ENCODE results near the gene VEZF1. TPM values are rescaled to one million over a fixed set of nuclear protein-coding genes. Genes with fewer than 3 reads are reported as not detected.

Gene VEZF1
- total RNA-seq, result 10 to 100 TPM; 56.1 to 70.1 TPM
- 10 to 100 TPM; 71.2 to 96.1 TPM for polyA plus RNA-seq (ENCODE audit: insufficient read length in 2 of 2)
- long read RNA-seq, donor 1, transcript VEZF1-202 (6 exons, 2,321 nt), result major isoform, 14 of 22 reads
- long read RNA-seq, donor 1, partial matches to known transcripts, result 5 of 22 reads
- long read RNA-seq, donor 1, other reads (novel, unspliced or antisense), result 0 of 22 reads
- long read RNA-seq, donor 2, transcript VEZF1-202 (6 exons, 2,321 nt), result major isoform, 8 of 18 reads
- long read RNA-seq, donor 2, partial matches to known transcripts, result 9 of 18 reads
- long read RNA-seq, donor 2, other reads (novel, unspliced or antisense), result 0 of 18 reads
- long read RNA-seq, donor 3, transcript VEZF1-202 (6 exons, 2,321 nt), result major isoform, 7 of 47 reads
- long read RNA-seq, donor 3, partial matches to known transcripts, result 39 of 47 reads
- long read RNA-seq, donor 3, other reads (novel, unspliced or antisense), result 0 of 47 reads
- long read RNA-seq, donor 4, transcript VEZF1-202 (6 exons, 2,321 nt), result major isoform, 8 of 33 reads
- long read RNA-seq, donor 4, partial matches to known transcripts, result 25 of 33 reads
- long read RNA-seq, donor 4, other reads (novel, unspliced or antisense), result 0 of 33 reads

GRCh38 chr17:57987581-57988300 lies at the start of gene VEZF1:
Gene VEZF1 (minus strand): TSS chr17:57988254. CDS start chr17:57988111, 143 bp downstream.
- WGBS (ENCODE audit: insufficient coverage), result 0% methylated on average over 52 of the region's 74 CpGs
- Histone ChIP-seq H3K27me3 (ENCODE audit: control insufficient read depth, insufficient read depth, low read length) (no peaks in the 10 kb centered on the region), H3K27ac (ENCODE audit: low read depth, low read length) (peak within 1 kb of the TSS; percentile 99), H3K36me3 (ENCODE audit: control insufficient read depth, insufficient read depth, low read length) (no peaks in the 10 kb centered on the region), H3K4me3 (ENCODE audit: low read depth, low read length) (peak within 1 kb of the TSS; percentile 89), H3K4me1 (ENCODE audit: control insufficient read depth, insufficient read depth, low read length) (peaks cover 13% of the 10 kb centered on the region), H3K9me3 (ENCODE audit: control insufficient read depth, insufficient read depth, low read length) (no peaks in the 10 kb centered on the region)
- peak in 3 of 6 donors; percentile 57 to 92 (median 92) for DNase-seq (ENCODE audit: low read depth in 4 of 6, low spot score in 6 of 6)

- no peak overlapping the region for H3K27ac ChIP-seq (ENCODE audit: low read depth, low read length)
- no peak overlapping the region for H3K4me3 ChIP-seq (ENCODE audit: low read depth, low read length)
- no peaks in the 10 kb centered on the region for H3K36me3 ChIP-seq (ENCODE audit: control insufficient read depth, insufficient read depth, low read length)
- 19% methylated on average over 3 of the region's 6 CpGs for WGBS (ENCODE audit: insufficient coverage)
- peak in 1 of 6 donors; percentile 29 for DNase-seq (ENCODE audit: low read depth in 4 of 6, low spot score in 6 of 6)
- no peaks in the 10 kb centered on the region for H3K4me1 ChIP-seq (ENCODE audit: control insufficient read depth, insufficient read depth, low read length)
- H3K27me3 ChIP-seq (ENCODE audit: control insufficient read depth, insufficient read depth, low read length), result no peaks in the 10 kb centered on the region
- no peaks in the 10 kb centered on the region for H3K9me3 ChIP-seq (ENCODE audit: control insufficient read depth, insufficient read depth, low read length)
Observed at GRCh38 chr17:58032691-58033415, 44.8 kb upstream of the VEZF1 start.

GRCh38 chr17:58028578-58028977 lies 40.5 kb upstream of the VEZF1 start:
- DNase-seq (ENCODE audit: low read depth in 4 of 6, low spot score in 6 of 6), result no peak
- no peak overlapping the region for H3K27ac ChIP-seq (ENCODE audit: low read depth, low read length)
- H3K9me3 ChIP-seq (ENCODE audit: control insufficient read depth, insufficient read depth, low read length), result no peaks in the 10 kb centered on the region
- no peak overlapping the region for H3K4me3 ChIP-seq (ENCODE audit: low read depth, low read length)
- H3K36me3 ChIP-seq (ENCODE audit: control insufficient read depth, insufficient read depth, low read length), result no peaks in the 10 kb centered on the region
- H3K27me3 ChIP-seq (ENCODE audit: control insufficient read depth, insufficient read depth, low read length), result no peaks in the 10 kb centered on the region
- no peaks in the 10 kb centered on the region for H3K4me1 ChIP-seq (ENCODE audit: control insufficient read depth, insufficient read depth, low read length)

- no peak for DNase-seq (ENCODE audit: low read depth in 4 of 6, low spot score in 6 of 6)
- WGBS (ENCODE audit: insufficient coverage), result 60% methylated on average over 3 of the region's 9 CpGs
- no peaks in the 10 kb centered on the region for H3K27me3 ChIP-seq (ENCODE audit: control insufficient read depth, insufficient read depth, low read length)
Observed at GRCh38 chr17:58020401-58020800, 32.3 kb upstream of the VEZF1 start.

GRCh38 chr17:58019521-58019920 lies 31.5 kb upstream of the VEZF1 start:
- Histone ChIP-seq H3K4me3 (ENCODE audit: low read depth, low read length) (no peak overlapping the region), H3K36me3 (ENCODE audit: control insufficient read depth, insufficient read depth, low read length) (no peaks in the 10 kb centered on the region), H3K9me3 (ENCODE audit: control insufficient read depth, insufficient read depth, low read length) (no peaks in the 10 kb centered on the region), H3K4me1 (ENCODE audit: control insufficient read depth, insufficient read depth, low read length) (no peaks in the 10 kb centered on the region), H3K27me3 (ENCODE audit: control insufficient read depth, insufficient read depth, low read length) (no peaks in the 10 kb centered on the region), H3K27ac (ENCODE audit: low read depth, low read length) (no peak overlapping the region)
- DNase-seq (ENCODE audit: low read depth in 4 of 6, low spot score in 6 of 6), result no peak

More at GRCh38 chr17:58020401-58020800, 32.3 kb upstream of the VEZF1 start:
- no peak overlapping the region for H3K27ac ChIP-seq (ENCODE audit: low read depth, low read length)
- no peaks in the 10 kb centered on the region for H3K4me1 ChIP-seq (ENCODE audit: control insufficient read depth, insufficient read depth, low read length)
- H3K9me3 ChIP-seq (ENCODE audit: control insufficient read depth, insufficient read depth, low read length), result no peaks in the 10 kb centered on the region
- no peaks in the 10 kb centered on the region for H3K36me3 ChIP-seq (ENCODE audit: control insufficient read depth, insufficient read depth, low read length)
- H3K4me3 ChIP-seq (ENCODE audit: low read depth, low read length), result no peak overlapping the region

GRCh38 chr17:58019039-58019438 lies 31.0 kb upstream of the VEZF1 start:
- Histone ChIP-seq H3K27me3 (ENCODE audit: control insufficient read depth, insufficient read depth, low read length) (no peaks in the 10 kb centered on the region), H3K4me1 (ENCODE audit: control insufficient read depth, insufficient read depth, low read length) (no peaks in the 10 kb centered on the region), H3K4me3 (ENCODE audit: low read depth, low read length) (no peak overlapping the region), H3K9me3 (ENCODE audit: control insufficient read depth, insufficient read depth, low read length) (no peaks in the 10 kb centered on the region), H3K36me3 (ENCODE audit: control insufficient read depth, insufficient read depth, low read length) (no peaks in the 10 kb centered on the region), H3K27ac (ENCODE audit: low read depth, low read length) (no peak overlapping the region)
- no peak for DNase-seq (ENCODE audit: low read depth in 4 of 6, low spot score in 6 of 6)
- WGBS (ENCODE audit: insufficient coverage), result no CpG with 5 or more reads among the region's 3 CpGs

- 97% methylated on average over 5 of the region's 10 CpGs for WGBS (ENCODE audit: insufficient coverage)
- Histone ChIP-seq H3K9me3 (ENCODE audit: control insufficient read depth, insufficient read depth, low read length) (no peaks in the 10 kb centered on the region), H3K27me3 (ENCODE audit: control insufficient read depth, insufficient read depth, low read length) (no peaks in the 10 kb centered on the region), H3K27ac (ENCODE audit: low read depth, low read length) (no peak overlapping the region), H3K36me3 (ENCODE audit: control insufficient read depth, insufficient read depth, low read length) (peaks cover 6% of the 10 kb centered on the region), H3K4me3 (ENCODE audit: low read depth, low read length) (no peak overlapping the region), H3K4me1 (ENCODE audit: control insufficient read depth, insufficient read depth, low read length) (peaks cover 10% of the 10 kb centered on the region)
- no peak for DNase-seq (ENCODE audit: low read depth in 4 of 6, low spot score in 6 of 6)
Observed at GRCh38 chr17:58010067-58010799, 22.2 kb upstream of the VEZF1 start.

GRCh38 chr17:58007781-58008706 lies 20.0 kb upstream of the VEZF1 start:
- H3K36me3 ChIP-seq (ENCODE audit: control insufficient read depth, insufficient read depth, low read length), result peaks cover 7% of the 10 kb centered on the region
- H3K9me3 ChIP-seq (ENCODE audit: control insufficient read depth, insufficient read depth, low read length), result no peaks in the 10 kb centered on the region
- H3K27ac ChIP-seq (ENCODE audit: low read depth, low read length), result peak overlapping the region; percentile 99
- peaks cover 11% of the 10 kb centered on the region for H3K4me1 ChIP-seq (ENCODE audit: control insufficient read depth, insufficient read depth, low read length)
- no peaks in the 10 kb centered on the region for H3K27me3 ChIP-seq (ENCODE audit: control insufficient read depth, insufficient read depth, low read length)
- WGBS (ENCODE audit: insufficient coverage), result 16% methylated on average over 37 of the region's 47 CpGs
- H3K4me3 ChIP-seq (ENCODE audit: low read depth, low read length), result peak overlapping the region; percentile 97
- no peak for DNase-seq (ENCODE audit: low read depth in 4 of 6, low spot score in 6 of 6)

Data from spinal cord (tissue), 10 donors.